Lung microvascular endothelial cell (primary cell): ENCODE measurements around the gene TRIM54. TPM values are rescaled to one million over a fixed set of nuclear protein-coding genes. Genes with fewer than 3 reads are reported as not detected.
"Not testable (repeated sequence)": the region's sequence is repeated elsewhere in the genome, so short reads cannot be mapped to it uniquely, and the experiment has no call there.

ENCODE experiments used
- DNase-seq, 2 donors: peaks; one replicate each; pipeline versions ENCODE4 v3.0.0 to v3.0.0-alpha.2; 2010; ENCODE audit warnings: low read depth in 2 of 2
- total RNA-seq: library from RNA; depleted of rRNA; stranded (reverse); fragments of >200 nt; gene quantifications from 2 replicates; pipeline ENCODE4 v1.2.1, GENCODE V29; 2014

The TRIM54 gene
- total RNA-seq, 1 donor from 2014 or later: 1.2 TPM

DNA sequence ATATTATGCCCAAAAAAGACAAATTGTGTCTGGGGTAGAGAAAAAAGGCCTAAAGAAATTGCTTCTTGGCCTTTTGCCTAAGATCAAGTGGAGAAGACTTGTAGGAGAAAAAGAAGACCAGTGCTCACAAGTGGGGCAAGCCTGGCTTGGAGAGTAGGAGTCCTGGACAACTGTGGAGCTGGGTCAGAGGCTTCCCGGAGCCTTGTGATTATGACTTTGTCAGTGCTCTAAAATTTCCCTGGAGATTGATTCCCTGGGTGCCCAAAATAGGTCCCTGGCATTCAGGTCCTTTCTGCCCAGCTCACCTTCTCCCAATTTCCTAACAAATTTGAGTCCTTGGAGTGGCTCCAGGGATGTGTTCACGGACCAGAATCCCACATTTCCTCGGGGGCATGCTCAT, 787 bp upstream of the TRIM54 start:
- no peak for DNase-seq

DNA sequence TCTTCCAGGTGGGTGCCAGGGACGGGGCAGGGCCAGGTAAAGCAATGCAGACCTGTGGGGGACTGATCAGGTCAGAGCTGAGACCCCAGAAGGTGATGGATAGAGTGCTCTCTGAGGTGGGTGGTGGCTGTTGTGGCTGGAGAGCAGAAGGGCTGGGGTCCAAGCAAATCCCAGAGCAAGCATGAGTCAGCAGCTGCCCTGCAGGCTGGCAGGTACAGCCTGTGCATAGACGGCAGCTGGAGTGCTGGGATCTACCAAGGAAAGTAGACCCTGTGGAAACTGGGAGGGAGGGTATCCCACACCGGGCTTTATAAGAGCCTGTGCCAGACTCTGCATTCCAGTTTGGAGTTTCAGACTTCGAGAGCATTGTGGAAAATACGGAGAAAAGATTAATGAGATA, 663 bp downstream of the TRIM54 start:
- DNase-seq: peak in 1 of 2 donors; percentile 47

DNA sequence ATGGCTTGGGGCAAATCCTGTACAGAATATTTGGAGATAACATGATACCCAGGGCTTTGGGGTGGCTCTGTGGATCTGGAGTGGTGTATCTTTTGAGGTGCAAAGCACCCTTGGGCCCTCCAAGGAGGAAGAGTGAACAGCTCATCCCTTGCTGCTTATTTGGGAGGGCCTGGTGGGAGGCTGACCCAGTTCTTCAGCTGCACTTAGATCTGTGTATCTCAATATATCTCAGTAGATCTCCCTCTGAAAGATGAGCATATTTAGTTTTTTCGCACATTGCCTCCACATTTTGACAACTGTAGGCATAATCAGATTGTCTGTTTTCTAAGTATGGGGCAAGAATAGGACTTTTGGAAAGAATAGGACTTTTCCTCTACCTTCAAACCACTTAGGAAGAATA, 2.8 kb downstream of the TRIM54 start:
- no peak for DNase-seq

DNA sequence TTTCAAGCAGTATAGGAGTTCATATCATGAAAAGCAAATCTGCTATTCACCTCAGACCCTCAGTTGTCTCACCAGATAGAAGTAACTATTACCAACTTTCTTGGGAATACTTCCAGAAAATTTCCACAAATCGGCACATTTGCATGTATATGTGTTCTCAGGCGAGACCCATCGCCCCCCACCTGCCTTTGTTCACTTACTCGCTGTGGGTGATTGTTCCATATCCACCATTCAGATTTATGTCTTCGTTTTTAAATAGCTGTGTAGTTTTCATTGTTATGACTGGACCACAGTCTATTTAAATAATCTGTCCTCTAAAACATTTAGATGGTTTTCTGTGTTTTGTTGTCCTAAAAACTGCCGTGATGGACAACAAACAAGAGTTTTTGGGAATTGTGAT, 3.3 kb downstream of the TRIM54 start:
- DNase-seq: no peak

DNA sequence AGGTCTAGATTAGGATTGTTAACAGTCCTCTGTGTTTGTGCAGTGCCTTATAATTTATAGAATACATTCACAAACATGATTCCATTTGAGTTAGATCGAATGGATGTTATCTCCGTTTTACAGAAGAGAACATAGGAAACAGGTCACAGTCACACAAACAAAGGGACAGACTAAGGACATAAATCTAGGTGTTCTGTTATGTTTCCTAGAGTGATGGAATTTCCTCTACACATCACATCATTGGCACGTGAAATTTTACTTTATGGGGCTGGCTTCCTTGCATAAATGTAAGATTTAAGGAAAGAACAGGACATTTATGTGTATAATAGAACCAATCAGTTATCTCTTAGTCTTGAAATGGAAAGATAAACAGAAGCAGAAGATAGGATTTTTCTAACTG, 6.4 kb downstream of the TRIM54 start:
- peak; percentile 59 to 97 for DNase-seq

DNA sequence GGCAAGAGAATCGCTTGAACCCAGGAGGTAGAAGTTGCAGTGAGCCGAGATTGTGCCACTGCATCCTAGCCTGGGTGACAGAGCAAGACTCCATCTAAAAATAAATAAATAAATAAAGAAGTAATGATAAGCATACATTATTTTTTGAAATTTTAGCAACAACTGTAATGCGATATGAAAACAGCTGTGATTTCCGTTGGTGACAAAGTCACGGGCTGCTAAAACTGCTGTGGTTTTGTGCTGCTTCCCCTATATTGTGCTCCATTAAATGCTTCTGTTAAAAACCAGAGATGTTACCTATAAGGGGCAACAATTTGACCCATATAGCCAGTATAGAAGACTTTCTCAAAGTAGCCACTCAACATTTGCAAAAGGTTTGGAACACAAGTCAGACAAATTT, 8.3 kb downstream of the TRIM54 start:
- no peak for DNase-seq

DNA sequence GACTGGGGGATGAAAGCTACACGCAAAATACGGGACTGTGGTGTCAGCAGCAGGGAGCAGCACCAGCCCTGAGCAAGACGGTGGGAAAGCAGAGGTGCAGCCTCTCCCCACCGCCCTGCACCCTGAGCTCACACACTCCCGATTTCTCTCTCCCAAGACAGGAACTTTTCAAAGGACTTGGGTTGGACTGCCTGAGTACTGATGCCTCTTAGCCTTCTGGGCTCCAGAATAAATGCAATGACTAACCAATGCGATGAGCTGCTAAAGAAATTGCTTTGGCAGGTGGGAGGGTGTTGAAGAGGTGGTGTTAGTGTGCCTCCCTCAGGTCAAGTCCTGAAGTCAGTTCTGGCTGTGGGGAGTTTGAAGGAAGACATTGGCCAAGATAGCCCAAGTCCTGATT, 9.6 kb downstream of the TRIM54 start:
- no peak for DNase-seq

DNA sequence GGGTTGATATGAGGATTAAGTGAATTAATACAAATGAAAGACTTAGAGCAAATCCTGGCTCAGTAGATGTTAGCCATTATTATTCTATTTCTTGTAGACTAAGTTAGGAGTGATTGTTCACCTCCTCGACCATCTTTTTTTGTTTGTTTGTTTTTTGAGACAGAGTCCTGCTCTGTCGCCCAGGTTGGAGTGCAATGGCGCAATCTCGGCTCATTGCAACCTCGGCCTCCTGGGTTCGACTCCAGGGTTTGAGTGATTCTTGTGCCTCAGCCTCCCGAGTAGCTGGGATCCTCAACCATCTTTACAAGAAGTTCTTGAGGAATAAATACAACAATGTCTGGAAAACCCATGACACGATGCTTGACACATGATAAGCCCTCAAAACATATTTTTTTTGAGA, 12.7 kb downstream of the TRIM54 start:
- DNase-seq: no peak

DNA sequence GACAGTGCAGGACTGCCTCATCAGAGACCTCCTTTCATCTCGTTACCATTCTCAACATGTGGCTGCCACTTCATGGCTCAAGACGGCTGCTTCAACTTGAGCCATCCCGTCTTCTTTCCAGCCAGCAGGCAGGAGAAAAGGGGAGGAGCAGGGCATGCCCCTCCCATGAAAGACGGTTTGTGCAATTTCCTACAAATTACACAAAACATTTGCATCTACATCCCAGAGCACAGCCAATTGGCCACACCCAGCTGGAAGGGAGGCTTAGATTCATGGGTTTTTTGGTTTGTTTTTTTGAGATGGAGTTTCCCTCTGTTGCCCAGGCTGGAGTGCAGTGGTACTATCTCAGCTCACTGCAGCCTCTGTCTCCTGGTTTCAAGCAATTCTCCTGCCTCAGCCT, 14.3 kb downstream of the TRIM54 start:
- DNase-seq: no peak

DNA sequence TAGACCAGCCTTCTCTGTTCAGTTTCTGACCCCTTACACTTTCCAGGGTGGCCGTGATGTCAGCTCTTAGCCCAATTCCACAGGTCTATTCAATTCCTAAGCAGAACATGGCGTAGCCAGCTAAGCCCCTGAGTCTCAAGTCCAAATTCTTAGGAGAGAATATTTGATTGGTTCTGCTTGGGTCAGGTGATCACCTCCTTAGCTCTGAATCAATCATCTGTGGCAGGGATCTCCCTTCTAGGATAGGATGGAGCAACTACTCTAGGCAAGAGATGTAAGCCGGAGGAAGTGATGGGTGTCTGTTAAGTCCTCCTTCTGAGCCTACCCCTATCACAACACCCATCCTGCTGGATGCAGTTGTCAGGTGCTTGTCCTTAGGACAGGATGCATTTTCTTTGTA, 15.0 kb downstream of the TRIM54 start:
- no peak for DNase-seq

DNA sequence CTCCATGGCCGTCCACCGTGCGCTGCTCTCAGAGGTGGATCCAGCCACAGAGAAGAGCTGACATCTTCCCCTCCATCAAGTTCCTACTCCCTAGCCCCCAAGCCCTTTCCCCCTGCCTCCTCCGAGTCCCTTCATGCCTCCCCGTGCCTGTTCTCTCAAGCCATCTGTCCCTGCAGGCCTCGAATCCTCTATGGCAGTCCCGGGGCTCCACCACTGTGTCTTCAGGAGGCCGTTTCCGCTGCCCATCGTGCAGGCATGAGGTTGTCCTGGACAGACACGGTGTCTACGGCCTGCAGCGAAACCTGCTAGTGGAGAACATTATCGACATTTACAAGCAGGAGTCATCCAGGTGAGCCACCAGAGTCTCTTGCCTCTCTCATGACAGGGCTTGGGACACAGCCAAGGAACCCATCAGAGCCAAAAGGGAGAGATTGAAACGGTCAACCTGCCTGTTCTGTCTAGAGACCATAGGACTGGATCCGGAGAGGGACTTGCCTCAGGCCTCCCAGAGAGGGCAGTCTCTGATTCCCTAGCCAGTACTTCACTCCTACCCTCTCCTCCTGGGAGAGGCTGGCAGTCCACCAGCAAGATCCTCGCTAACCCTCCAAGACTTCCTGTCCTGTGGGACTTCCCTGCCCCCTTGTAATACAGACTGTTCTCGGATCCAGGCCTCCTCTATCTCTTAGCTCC, 16.3 kb downstream of the TRIM54 start:
- DNase-seq: no peak

DNA sequence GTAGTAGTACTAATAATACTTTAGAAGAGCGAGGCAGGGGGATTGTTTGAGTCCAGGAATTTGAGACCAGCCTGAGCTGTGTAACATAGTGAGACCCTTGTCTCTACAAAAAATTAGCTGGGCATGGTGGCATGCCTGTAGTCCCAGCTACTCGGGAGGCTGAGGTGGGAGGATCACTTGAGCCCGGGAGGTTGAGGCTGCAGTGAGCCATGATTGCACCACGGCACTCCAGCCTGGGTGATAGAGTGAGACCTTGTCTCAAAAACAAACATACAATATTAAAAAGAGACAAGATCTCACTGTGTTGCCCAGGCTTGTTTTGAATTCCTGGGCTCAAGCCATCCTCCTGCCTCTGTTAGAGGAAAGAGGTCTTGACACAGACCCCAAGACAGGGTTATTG, 18.4 kb downstream of the TRIM54 start:
- not testable (repeated sequence) for DNase-seq

DNA sequence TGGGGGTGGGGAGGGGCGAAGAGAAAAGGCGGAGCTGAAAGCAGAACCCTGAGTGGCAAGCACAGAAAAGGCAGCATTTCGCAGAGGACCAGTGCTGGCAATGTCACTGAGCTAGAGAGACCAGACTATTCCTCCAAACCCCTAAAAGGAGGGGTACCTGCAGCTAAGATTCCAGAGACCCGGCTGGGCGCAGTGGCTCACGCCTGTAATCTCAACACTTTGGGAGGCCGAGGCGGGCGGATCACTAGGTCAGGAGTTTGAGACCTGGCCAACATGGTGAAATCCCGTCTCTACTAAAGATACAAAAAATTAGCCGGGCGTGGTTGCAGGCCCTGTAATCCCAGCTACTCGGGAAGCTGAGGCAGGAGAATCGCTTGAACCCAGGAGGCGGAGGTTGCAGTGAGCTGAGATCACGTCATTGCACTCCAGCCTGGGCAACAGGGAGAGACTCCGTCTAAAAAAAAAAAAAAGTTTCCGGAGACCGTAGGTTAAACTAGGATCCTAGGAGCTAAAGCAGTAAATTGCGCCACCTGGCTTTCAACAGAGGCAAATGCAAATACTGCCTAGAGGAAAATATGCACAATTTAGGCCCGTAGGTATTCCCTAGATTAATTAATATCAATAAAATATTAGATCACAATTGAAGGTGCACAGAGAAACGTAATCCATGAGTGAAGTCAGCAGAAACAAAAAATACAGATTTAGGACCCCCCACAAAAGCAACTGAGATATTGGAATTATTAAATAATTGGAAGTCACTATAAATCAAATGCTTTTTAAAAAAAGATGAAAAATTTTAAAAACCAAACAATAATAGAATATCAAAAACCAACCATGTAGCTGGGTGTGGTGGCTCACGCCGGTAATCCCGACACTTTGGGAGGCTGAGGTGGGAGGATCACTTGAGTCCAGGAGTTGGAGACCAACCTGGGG, 21.1 kb downstream of the TRIM54 start:
- DNase-seq: peak; percentile 73 to 87

DNA sequence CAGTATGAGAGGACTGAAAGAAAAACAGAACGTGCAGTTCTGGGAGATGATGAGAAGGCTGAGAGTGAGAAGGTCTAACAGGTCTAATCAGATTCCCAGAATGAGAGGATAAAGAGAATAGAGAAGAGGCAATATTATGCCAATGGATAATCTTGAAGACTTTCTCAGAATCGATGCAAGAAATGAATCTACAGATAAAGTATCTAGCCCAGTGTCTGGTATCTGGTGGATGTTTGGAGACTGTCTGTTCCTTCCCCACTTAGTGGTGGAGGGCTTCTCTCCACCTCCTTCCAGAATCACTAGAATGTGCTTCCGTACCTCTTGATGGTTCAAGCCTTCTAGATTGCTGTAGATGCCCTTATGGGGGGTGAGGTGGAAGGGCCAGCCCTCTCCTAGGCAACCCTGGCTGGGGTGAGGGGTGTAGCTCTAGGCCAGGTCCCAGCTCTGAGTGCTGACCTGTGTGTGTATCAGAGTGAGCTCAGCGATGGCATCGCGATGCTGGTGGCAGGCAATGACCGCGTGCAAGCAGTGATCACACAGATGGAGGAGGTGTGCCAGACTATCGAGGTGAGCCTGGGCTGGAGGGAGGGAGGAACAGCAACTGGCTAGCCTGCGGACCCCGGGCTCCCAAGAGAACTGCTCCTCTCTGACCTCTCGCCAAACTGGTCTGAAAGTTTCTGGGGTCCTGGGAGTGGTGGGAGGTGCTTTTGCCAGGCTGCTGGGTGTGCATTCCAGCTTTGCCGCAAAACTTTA, 22.4 kb downstream of the TRIM54 start:
- no peak for DNase-seq

DNA sequence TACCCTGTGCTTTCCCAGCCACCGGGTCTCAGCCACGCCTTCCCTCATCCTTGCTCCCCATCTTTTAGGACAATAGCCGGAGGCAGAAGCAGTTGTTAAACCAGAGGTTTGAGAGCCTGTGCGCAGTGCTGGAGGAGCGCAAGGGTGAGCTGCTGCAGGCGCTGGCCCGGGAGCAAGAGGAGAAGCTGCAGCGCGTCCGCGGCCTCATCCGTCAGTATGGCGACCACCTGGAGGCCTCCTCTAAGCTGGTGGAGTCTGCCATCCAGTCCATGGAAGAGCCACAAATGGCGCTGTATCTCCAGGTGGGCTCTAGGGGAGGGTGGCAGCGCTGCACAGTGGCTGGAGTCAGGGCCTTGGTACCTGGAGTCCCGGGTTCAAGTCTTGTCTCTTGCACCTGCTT, 23.3 kb downstream of the TRIM54 start:
- no peak for DNase-seq

DNA sequence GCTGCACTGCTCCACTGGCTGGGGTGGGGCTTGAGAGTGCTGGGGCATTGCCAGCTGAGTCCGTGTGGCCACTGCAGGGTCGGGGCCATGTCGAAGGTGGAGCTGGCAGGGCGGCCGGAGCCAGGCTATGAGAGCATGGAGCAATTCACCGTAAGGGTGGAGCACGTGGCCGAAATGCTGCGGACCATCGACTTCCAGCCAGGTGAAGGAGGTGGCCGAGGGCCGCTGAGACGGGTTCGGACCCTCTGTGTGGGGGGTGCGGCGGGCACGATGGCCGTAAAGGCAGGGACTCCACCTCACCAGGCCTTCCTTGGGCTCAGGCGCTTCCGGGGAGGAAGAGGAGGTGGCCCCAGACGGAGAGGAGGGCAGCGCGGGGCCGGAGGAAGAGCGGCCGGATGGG, 23.9 kb downstream of the TRIM54 start:
- DNase-seq: no peak

DNA sequence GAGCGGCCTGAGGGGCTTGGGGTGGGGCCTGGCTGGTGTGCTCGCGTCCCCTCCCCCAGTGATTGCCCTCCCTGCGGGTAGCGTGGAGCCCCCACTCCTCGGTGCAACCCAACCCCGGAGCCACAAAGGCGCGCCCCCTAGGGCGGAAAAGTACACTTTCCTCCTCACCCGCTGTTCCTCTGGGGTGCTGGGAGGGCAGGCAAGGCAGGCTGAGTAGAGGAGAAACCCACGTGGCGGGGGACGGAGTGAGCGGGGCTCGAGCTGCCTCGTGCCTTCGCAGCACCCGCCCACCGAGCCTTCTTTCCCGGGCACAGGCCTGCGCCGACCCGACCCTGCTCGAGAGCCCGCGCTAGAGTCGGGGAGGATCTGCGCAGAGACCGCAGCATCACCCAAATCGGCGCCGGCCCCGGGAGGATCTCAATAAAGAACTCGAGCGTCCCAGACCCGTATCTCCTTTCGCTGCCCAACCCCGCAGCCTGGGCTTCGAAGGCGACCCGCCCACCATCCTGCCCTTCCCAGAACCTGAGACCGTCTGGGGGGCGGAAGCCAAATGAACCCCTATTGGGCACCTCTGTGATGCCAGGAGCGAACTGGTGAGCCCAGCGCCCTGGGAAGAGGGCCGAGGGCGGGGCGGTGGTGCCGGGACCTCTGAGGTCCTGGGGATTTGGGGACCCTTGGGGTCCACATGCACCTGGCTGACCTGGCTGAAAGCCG, 24.5 kb downstream of the TRIM54 start:
- DNase-seq: no peak

DNA sequence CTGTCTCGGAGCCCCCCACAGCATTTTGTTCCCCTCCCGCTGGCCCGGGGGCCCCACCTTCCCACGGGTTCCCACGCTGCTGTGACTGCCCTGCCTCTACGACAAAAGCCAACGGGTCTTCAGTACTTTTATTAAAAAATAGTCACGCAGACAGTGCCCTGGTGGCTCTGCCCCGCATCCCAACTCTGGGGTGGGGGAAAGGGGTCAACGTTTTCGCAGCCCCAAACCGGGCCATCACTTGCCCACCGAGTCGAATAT, 25.0 kb downstream of the TRIM54 start:
- no peak for DNase-seq

DNA sequence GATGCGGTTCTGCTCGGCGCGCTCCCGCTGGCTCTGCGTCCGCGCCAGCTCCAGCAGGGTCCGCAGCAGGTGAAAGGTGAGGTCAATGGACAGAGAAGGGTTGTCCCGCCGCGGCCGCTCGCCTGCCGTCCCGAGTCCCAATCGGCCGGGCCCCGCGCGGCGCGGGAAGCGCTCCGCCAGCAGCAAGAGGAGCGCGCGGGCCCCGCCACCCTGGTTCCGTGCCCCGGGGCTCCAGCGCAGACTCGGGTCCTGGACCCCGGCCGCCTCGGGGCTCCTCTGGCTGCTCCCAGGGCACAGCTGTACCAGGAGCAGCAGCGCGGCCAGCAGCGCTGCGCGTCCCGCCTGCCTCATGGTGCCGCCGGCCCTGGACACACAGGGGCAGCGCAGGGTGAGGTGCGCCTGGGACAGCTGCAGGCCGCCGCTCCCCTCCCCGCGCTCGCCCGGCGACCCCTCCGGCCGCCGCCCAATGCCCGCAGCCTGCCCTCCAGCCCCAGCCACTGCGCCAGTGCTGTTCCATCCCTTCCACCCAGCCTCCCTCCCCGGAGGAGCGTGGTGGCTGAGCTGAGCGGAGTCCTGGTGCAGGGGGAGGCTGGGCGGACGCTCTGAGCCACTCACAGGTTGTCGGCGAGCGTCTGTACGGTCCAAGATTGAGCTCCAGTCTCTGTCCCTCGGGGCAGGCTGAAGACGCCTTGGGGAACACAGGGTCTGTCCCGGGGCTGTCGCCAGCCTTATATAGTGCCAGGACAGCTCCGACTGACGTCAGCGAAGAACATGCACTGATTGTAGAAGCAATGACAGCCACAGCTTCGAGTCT, 25.5 kb downstream of the TRIM54 start:
- no peak for DNase-seq

DNA sequence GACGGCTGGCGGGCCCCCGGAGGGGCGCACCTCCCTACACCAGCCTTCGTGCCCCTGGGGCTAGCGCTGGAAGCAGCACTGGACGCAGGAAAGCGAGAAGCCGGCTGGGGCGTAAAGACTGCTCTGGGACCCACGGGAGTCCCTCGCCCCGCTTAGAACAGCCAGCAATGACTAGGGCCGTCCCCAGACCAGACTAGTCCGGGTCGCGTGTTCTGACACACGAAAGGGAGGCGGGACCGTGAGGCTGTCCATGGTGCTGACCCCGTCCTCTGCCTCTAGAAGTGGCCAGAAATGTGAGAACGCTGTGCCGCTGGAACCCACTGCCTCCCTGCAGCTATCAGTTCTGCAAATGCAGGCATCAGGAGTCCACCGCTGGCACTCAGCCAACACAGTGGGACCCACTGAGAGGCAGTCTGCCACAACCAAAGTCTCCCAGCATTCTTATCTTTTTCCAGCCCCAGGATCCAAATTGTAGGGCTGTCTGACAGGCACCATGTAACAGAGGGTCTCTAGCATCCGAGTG, 26.2 kb downstream of the TRIM54 start, which contains the start of gene UCN:
UCN (minus strand) TSS at position 87 of the 523 bp plus-strand sequence. CDS start 550 bp downstream, outside the sequence.
- peak; percentile 55 to 76 for DNase-seq

DNA sequence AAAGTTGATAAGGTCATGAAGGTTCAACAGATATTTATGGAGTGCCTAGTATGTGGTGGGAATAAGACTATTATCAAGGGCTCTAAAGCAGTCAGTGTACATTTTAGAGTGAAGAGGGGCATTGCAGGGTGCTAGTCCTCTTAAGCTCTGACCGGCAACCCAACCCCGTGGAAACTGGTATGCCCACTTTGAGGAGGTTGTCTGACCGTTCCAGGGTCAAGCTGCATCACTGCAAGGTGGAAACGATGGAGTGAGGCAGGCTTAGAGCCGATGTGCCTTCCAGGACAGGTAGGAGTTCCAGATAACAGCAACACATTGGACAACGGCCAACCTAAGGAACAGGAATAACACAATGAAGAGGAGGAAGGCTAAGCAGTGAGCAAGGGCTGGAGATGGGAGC, 27.4 kb downstream of the TRIM54 start:
- DNase-seq: no peak
